ENCODE data around the gene MYG1. TPM values are rescaled to one million over a fixed set of nuclear protein-coding genes. Genes with fewer than 3 reads are reported as not detected.

Gene MYG1
- total and polyA plus RNA-seq, 2 donors (not counting 3 experiments of a cell fraction or from before 2014, with no cell fraction given), result 65.5 to 65.8 TPM

- no peak within 1 kb of the TSS for H3K4me2 ChIP-seq (ENCODE audit: insufficient read depth, low read length)
- no TSS peak for BruUV-seq (replicated peaks)
- no peak within 1 kb of the TSS for H3K9ac ChIP-seq (replicated peaks; ENCODE audit: extremely low read depth, insufficient read depth, low read length)
- no peaks in the 10 kb centered on the region for H3K4me1 ChIP-seq (ENCODE audit: control insufficient read depth, extremely low read depth, insufficient read depth, low read length)
- intact Hi-C loops (cut with micrococcal nuclease) (no loop called here), dilution Hi-C loops (cut with MboI; ENCODE audit: extremely low pct_ligation_motif_present, low sequenced_read_pairs) (no loop called here)
- no peaks in the 10 kb centered on the region for H3K79me2 ChIP-seq (ENCODE audit: control insufficient read depth, insufficient read depth, low read length)
- no peak within 1 kb of the TSS for H2AFZ ChIP-seq (ENCODE audit: low read depth, low read length)
- FAIRE-seq (no peak), DNase-seq (ENCODE audit: low read depth, low spot score) (no peak)
- POLR2A ChIA-PET, result no interaction called here
- no peaks in the 10 kb centered on the region for H3K36me3 ChIP-seq (ENCODE audit: control insufficient read depth in 2 of 2, extremely low read depth in 1 of 2, insufficient read depth in 2 of 2, low read length in 2 of 2)
- H3K9me3 ChIP-seq (replicated peaks; ENCODE audit: control insufficient read depth, insufficient read depth, low read length), result no peaks in the 10 kb centered on the region
- no peaks in the 10 kb centered on the region for H4K20me1 ChIP-seq (replicated peaks; ENCODE audit: control insufficient read depth, extremely low read depth, insufficient read depth, low read length)
- no peak within 1 kb of the TSS for H3K4me3 ChIP-seq (replicated peaks in 1 of 3; ENCODE audit: insufficient read depth in 1 of 3, low read depth in 1 of 3, low read length in 3 of 3)
- CTCF ChIA-PET, result interaction anchor here (0.7 to 1.9 kb wide), 5 partner anchors 9 to 85 kb away, joined by 3 to 13 read pairs (median 11); partner anchors contain the start of gene AAAS
- no peaks in the 10 kb centered on the region for H3K9me1 ChIP-seq (replicated peaks; ENCODE audit: control insufficient read depth, extremely low read depth, insufficient read depth, low read length)
- no peak within 1 kb of the TSS for H3K27ac ChIP-seq (ENCODE audit: insufficient read depth, low read depth, low read length)
- TF ChIP-seq POLR2AphosphoS5 (IDR thresholded peaks at IDR 0.05; ENCODE audit: insufficient read depth, low read depth, low read length) (no peak), FOS (IDR thresholded peaks at IDR 0.05; ENCODE audit: borderline replicate concordance, insufficient read depth, low read length) (no peak), MAX (IDR thresholded peaks at IDR 0.05; ENCODE audit: insufficient read depth, insufficient read length) (no peak), JUN (IDR thresholded peaks at IDR 0.05; ENCODE audit: borderline replicate concordance, insufficient read depth, insufficient read length, low read depth) (no peak), MYC (IDR thresholded peaks at IDR 0.05; ENCODE audit: low read depth, low read length) (no peak), GATA2 (IDR thresholded peaks at IDR 0.05; ENCODE audit: insufficient read depth, insufficient read length, low read depth, low read length) (no peak), CTCF (IDR thresholded peaks at IDR 0.05; ENCODE audit: extremely low read depth in 1 of 2, insufficient read depth in 1 of 2, low read depth in 1 of 2, low read length in 2 of 2) (no peak), POLR2A (IDR thresholded peaks at IDR 0.05; ENCODE audit: low read depth, low read length) (no peak), EZH2 (IDR thresholded peaks at IDR 0.05; ENCODE audit: borderline replicate concordance, low read depth, low read length, severe bottlenecking) (no peak)
- H3K27me3 ChIP-seq (ENCODE audit: control insufficient read depth in 2 of 2, insufficient read depth in 2 of 2, low read length in 2 of 2), result peaks cover 21 to 27% of the 10 kb centered on the region in 2 experiments
Observed at GRCh38 chr12:53336181-53336681, 36.7 kb downstream of the MYG1 start, which contains the start of gene SP7. TSS of gene SP7 (minus strand) at chr12:53336354. CDS start at chr12:53335646, 708 bp downstream.

All from endothelial cell of umbilical vein (primary cell).